ENCODE measurements around the gene OFD1.

- TF ChIP-seq POLR2AphosphoS5 (IDR thresholded peaks at IDR 0.05; ENCODE audit: low read depth, low read length) (no peak), POLR2A (IDR thresholded peaks at IDR 0.05; ENCODE audit: low read depth, low read length) (no peak)
Measured at GRCh38 chrX:13697976-13698375, 36.6 kb upstream of the OFD1 start.

Measured in GM12892 (cell line).